Fibroblast of skin of scalp (primary cell): ENCODE results near the gene ZNF414.

Experiments used
- DNase-seq: peaks from one replicate; pipeline ENCODE4 v3.0.0-alpha.2; 2013

ZNF414 gene

GRCh38 chr19:8462571-8462970, 51.4 kb downstream of the ZNF414 start:
- DNase-seq = peak; percentile 39

GRCh38 chr19:8461891-8462290, 52.1 kb downstream of the ZNF414 start:
- no peak for DNase-seq

GRCh38 chr19:8461376-8461775, 52.6 kb downstream of the ZNF414 start:
- no peak for DNase-seq

GRCh38 chr19:8460516-8461298, 53.3 kb downstream of the ZNF414 start:
- DNase-seq = peak; percentile 48
